GM18502 (cell line): ENCODE measurements around the gene PMEPA1.

Experiments
- ATAC-seq: cut with Tn5 transposase; IDR thresholded peaks from one replicate; pipeline ENCODE4 v1.9.1; 2021; ENCODE audit warnings: mild to moderate bottlenecking; ENCODE audit not compliant: unreplicated experiment, poor library complexity

PMEPA1 gene

DNA sequence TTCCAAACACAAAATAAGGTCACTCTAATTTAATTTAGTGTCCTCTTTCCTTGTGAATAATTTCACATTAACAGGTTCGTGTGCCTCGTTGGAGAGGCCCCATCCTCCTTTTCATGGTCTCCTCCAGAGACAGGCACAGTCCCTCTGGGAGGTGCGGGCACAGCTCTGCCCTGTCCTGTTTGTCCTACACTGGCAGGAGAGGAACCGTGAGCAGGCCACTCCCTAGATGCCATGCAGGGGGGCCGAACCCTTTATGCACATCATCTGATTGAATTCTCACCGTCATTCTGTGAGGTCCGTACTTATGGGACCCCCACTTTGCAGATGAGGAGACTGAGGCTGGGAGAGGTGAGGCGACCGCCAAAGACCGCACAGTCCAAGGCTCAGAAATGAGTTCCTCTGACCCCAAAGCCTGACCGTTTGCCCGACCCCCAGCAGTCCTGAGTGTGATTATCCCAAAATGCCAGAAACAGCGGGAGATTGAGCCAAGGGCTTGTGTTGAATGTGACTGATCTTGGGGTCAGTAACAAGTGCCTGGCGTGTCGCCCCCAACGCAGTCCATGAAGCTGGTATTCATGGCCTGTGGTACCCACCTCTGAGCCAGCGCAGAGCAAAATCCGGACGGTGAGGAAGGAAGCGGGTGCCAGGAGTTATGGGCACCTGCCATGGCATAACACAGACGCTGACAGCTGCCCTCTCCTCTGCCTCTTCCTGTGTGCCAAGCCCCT is 43.5 kb downstream of the PMEPA1 start:
- no peak for ATAC-seq

DNA sequence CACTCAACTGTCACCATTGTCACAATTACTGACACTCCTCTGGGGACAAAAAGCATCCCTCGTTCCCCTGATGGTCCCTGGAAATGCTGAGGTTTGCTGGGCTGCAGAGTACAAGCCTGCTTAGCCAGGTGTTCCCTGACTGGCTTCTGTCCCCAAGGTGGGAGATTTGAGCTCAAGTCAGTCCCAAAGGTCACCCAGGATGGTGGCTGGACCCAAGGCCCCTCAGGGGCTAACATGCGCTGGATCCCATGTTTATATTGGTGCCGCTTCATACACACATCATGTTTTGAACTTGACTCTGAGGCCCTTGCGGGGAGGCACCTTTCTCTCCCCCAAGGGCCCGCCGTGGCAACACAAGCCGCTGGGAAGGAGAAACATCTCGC is 44.2 kb downstream of the PMEPA1 start:
- ATAC-seq, result no peak

DNA sequence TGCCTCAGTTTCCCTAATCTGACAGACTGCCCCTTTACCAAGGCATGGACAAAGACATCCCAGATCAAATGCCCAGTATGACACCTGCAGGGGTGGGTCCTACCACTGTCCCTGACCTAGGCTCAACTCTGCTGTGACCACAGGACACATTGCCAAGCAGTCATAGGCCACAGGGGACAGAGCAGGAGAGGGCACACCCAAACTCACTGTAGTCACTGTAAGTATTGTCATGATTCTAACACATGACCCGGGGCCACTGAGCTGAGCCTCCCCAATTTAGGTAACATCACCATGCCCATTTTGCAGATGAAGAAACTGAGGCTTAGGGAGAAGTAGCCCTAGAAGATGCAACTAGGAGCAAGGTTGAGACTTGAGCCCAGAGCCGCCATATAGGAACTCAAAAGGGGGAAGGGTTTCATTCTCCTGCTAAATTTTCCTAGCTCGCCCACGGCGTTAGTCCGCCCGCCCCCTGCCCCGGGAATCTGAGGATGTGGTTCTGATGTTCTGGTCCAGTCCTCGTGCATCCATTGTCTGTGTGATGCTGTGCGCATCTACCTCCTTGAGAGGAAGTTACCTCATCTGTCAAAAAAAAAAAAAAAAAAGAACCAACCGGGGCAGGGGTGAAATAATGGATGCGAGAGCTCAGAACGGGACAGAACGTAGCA is 44.8 kb downstream of the PMEPA1 start:
- ATAC-seq, result no peak

DNA sequence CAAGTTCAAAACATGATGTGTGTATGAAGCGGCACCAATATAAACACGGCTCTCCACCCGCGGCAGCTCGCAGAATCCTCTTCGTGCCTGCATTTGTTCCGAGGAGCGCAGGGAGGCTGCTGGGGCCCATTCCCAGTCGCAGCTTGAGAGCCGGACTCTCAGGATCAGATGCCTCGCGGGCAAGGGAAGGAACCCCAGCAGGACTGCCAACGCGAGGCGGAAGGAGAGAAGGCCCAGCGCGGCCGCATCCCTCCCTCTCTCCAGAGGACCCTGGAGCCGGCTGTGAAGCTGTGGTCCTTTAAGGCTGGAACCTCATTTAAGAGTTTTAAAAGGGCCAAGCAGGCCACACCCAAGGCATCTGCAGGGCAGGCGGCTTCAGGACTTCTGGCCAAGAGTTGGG is 45.3 kb downstream of the PMEPA1 start:
- ATAC-seq, result no peak

DNA sequence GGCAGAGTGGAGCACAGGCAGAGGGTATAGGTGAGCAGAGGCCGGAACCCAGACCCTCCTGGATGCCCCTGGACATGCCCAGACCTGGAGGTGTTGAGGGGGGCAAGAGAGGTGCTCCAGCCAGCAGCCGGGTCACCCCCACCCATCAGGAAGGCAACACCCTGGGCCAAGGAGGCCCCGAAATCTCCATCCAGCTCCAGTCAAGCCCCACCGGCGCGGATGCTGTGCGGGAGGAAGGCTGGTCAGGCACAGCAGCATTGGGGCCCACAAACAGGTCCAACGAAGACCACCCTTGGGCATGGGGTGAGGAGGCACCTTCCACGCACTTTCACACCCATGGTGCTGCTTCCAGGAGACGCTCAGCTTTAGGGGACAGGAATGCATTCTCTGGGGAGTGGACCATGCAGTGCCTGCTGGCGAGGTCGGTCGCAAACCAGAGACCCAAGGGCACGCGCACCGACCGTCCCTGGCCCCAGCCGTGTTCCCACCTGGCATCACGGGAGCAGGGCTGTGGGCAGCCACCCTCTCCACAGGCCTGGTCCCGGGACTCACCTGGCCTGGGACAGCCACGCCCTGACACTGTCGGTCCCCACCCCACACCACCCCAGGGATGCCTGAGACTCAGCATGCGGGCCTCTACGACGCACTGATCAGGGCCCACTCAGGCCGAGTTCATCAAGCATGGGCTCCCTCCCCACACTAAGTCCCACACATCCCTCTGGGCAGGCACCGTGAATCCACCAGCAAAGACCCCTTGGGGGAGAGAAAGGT is 45.9 kb downstream of the PMEPA1 start:
- no peak for ATAC-seq

DNA sequence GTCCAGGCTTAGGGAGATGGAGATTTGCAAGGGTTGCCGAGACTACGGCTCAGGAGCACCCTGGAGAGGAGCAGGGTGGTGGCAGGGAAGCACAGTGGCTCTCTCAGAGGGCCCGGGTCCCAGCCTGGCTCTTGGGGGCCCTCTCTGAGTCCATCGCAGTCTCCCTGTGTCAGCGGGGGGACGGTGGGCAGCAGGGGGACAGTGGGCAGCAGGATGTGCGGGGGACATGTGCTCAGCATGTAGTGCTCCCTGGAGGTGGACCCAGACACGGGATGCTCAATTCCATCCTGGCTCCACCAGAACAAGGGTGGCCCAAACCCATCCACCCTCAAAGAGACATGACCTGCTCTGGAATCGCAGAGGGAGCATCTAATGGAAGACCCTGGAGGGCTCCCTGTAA is 46.6 kb downstream of the PMEPA1 start:
- no peak for ATAC-seq

DNA sequence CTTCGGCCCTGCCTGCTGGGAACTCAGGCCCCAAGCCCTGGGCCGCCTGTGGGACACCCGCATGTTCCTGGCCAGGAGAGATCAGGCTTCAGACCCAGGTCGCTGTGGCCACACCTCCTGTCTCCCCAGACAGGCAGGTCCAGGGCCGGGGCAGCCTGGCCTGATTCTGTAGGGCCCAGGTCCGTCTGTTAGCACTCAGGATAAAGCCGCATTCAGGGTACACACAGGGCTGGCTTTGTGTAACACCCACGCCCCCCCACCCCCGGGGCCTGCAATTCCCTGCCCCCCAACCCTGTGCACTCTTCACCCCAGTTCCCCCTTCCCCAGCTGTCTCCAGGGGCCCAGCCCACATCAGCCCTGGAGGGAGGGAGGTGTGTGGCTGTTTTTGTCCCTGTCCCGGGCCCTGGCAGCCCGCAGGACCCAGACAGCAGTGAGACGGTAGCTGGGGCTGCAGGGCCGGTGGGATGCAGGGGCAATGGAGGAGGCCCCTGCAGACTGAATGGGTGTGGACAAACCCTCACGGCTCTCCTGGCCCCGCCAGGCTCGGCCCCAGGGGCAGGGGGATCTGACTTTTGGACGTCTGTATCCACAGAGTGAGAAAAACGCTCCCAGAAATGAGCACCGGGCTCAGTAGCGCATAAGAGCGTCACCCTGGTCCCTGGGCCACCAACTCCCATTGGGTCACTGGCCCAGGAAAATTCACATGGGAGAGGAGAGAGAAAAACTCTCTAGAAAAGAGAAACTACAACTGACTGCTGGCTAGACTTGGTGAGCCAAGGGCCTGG is 47.2 kb downstream of the PMEPA1 start:
- ATAC-seq, result no peak

DNA sequence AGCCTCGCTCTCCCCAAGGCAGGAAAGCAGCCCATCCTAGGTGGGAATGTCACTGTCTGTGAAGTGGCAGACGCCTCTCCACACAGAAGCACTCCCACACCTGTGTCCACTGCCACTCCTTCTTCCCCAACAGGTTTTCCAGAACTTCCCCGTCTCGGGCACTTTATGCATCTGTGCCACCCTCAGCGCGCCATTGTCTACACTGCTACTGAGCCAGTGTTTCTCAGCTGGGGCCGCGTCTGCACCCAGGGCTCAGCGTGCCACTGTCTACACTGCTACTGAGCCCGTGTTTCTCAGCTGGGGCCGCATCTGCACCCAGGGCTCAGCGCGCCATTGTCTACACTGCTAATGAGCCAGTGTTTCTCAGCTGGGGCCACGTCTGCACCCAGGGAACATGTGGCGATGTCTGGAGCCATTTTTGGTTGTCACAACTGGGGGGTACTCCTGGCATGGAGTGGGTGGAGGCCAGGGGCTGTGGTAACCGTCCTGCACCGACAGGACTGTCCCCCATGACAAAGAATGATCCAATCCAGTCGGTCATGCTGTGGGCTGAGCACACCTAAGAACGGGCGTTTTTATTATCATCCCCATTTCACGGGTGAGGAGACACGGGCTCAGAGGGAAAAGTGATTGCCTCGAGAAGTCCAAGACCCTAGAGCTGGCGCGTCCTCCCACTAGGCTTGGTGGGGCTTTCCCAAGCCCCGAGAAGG is 47.9 kb downstream of the PMEPA1 start:
- no peak for ATAC-seq

DNA sequence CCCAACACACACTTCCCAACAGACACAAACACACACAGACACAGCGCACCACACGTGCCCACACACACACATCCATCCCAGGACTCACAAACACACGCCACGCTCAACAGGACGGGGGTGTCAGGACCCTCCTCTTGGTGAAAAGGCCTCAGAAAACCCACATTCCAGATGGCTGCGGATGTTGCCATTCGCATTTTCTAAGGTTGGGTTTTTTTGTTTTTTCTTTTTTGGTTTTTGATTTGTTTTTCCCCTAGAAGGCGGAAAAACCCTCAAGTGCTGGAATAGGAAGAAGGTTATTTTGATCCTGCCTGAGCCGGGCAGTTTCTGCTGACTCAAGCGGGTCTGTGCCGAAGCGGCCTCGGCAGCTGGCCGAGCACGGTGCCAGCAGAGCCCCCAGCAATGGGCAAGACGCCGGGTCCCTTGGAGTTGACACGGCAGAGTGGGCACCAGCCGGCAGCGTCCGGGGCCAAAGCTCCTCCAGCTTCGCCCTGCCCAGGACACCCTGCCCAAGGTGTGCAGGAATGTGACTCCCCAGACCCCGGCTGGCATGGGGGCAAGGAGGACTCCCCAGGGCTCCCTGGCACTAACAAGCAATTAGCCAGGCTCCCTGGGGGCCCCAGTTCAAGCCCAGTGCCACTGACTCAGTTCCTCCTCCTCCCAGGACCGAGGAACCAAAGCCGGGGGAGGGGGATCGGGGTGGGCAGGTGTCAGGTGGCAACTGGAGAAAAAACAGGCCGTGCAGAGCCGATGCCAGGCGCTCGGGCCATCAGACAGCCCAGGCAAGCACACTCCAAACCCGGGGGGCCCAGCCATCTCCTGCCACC is 48.7 kb downstream of the PMEPA1 start:
- no peak for ATAC-seq

DNA sequence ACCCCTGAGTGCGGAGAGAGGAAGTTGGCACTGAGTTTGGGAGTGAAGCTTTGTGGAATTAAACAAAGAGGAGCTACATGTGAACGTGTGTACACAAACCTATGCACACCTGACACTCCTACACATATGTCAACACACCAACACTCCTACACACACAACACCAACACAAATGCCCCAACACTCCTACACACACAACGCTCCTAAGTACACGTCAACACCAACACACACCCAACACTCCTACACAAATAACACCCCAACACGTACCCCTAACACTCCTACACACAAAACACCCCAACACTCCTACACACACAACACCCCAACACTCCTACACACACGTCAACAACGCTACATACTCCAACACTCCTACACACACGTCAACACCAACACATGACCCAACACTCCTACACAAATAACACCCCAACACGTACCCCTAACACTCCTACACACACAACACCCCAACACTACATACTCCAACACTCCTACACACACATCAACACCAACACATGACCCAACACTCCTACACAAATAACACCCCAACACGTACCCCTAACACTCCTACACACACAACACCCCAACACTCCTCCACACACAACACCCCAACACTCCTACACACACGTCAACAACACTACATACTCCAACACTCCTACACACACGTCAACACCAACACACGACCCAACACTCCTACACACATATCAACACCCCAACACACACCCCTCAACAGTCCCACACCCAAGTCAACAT is 49.5 kb downstream of the PMEPA1 start:
- ATAC-seq, result no peak

DNA sequence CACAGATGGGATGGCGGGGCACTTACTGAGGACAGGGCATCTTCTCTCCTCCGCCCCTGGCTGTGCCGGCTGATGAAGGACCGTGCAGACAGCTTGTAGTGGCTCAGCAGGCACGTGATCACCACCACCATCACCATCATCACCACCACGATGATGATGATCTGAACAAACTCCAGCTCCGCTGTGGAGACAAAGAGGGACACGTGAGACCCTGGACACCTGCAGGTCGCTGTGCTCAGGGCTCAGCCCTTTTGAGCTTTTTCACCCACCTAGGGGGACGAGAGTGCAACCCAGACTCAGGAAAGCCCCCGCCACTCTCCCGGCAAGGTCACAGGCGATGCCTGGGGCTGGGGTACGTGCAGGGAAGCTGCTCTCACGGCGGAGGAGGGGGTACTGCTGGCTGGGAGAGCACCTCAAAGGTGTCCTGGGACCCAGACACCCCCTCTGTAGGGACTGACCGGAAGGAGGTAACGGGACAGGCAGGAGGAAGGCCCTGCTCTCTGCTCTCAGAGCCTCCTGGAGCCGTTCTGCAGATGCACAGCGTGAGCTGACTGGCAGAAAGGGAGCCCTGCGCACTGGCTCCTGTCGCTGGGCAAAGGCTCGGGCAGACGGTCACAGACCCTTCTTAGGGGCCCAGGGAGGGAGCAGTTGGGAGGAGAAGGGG is 50.2 kb downstream of the PMEPA1 start:
- ATAC-seq, result no peak

DNA sequence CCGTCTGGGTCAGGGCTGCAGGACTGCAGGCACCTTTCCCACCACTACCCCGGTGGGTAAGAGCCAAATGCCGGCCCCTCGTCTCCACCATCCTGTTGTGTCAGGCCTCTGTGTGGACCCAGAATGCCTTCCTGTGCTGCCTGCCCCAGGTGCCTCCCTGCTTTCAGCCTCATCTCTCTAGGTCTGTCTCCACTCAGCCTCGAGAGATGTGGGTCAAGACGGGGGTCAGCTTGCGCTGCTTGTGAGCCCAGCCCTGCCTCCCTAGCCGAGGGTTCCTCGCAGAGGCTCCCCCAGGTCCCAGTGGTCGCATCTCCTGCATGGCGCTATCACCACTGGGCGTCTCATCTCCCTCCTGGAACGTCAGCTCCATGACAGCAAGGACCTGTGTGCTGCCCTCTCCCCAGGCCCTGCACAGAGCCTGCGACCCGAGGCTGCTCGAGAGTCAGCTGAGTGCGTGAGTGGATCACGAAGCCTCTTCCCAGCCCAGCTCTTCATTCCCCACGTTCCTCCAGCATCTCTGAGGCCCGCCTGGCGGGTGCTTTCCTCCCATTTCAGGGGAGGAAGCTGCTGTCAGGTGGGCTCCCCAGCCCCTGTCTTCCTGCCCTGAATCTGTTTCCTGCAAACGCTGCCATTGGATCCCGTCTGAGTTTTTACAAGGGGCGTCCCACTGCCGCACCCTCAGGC is 50.8 kb downstream of the PMEPA1 start:
- ATAC-seq, result no peak

DNA sequence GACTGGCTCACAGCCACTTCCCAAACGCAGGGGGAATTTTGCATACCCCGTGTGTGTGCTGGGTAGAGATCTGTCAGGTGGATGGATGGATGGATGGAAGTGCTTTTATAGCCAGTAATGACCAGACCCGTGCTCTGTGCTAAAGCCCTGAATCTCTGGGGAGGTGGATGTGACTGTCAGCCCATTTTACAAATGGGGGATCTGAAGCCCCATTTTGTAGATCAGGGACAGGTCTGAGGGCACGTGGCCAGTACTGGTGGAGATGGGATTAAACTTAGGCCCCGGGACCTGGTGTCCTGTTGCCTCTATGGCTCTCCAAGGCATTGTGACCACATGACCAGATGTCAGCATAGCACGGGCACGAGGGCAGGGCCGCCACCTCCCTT is 51.4 kb downstream of the PMEPA1 start:
- ATAC-seq, result no peak

DNA sequence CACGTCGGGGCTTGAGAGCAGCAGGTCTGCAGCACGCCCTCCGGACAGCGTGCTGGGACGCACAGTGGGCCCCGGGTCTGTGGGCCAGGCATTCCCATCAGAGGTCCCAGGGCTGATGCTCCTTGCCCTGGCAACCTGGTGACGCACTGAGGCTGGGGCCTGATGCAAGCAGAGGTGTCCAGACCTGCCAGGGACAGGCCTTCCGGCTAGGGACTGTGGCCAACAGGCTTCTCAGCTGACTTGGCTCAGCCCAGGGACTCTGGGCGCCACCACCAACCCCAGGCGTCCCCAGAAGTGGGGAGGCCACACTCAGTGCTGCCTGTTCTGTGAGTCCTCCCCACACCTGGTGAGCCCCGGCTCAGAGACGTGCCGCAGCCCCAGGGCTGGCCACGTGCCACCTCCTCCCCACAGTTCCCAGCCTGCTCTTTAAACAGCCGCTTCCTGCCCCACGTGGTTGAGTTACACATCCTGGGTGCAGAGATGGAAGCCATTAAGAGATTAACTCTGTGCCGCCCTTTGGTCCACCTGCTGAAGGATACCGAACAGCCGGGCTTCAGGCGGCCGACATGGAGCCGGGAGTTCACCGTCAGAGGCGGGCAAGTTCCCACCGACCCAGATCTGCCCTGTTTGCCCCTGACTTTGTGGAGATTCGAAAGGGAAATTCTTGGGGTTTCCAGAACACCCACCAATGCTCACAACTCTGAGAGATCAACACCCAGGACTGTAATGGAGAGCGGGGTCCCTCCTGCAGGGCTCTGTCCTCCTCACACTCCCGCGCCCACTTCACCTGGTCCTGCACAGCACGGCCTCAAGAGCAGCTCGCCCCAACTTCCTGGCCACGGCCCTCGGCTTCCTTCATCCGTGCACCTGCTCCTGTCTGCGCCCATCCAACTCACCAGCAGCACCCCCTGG is 52.0 kb downstream of the PMEPA1 start:
- ATAC-seq, result no peak

DNA sequence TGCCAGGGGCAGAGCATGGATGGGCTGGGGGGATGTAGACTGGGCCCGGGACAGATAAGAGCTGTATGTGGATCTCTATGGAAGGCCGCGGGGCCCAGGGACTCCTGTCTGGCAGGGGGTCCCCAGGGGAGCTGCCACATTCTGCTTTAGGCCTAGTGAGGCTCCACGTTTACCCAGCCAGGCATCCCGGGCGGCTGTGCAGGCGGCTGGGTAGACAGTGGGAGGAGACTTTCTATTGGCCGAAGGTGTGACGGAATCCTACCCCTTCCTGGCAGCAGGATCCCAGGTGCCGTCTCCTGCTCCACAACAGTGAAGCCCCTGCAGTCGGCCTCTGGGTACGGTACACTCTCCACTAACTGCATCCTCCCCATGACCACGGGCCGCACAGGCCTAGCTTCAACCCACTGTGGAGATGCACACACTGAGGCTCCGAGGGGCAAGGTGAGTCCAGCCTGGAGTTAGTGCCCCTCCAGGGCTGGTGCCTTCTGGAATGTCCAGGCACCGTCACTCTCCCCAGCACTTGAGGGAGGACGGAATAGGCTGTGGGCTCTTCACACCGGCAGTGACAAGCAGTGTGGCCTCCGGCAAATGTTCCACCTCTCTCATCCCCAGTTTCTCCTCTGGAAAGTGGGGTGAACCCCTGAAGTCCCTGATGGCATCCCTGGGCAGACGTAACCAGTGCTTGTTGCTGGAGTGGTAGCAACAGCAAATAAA is 52.8 kb downstream of the PMEPA1 start:
- ATAC-seq, result no peak

DNA sequence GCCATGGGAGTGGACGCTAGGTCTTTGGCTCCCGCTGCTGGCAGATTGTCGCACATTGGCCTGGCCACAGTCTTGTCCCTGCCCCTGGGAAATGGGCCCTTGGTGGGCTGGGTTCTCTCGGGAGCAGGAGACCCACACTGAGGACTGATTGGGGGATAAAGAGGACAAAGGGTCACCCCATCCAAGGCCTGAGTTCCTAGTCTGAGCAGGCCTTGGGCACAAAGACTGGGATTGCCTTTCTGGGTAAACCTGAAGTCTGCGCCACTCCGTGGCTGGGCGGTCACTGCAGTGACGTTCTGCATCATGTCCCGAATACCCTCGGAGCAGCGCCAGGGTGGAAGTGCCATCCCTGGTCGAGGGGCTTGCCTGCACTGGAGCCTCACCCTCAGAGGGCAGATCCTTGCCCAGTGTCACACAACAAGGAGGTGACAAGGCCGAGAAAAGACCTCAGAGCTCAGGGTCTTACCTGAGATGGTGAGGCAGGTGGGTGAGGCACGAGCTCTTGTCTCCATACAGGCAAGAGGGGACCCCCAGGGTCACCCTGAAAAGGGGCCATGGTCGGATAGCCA is 53.5 kb downstream of the PMEPA1 start:
- no peak for ATAC-seq
